ENCODE data around the gene ESR1. TPM values are rescaled to one million over a fixed set of nuclear protein-coding genes. Genes with fewer than 3 reads are reported as not detected.

The ESR1 gene
- total and polyA plus RNA-seq, 4 donors: 0.05 to 16.1 (median 6.3) TPM

DNA sequence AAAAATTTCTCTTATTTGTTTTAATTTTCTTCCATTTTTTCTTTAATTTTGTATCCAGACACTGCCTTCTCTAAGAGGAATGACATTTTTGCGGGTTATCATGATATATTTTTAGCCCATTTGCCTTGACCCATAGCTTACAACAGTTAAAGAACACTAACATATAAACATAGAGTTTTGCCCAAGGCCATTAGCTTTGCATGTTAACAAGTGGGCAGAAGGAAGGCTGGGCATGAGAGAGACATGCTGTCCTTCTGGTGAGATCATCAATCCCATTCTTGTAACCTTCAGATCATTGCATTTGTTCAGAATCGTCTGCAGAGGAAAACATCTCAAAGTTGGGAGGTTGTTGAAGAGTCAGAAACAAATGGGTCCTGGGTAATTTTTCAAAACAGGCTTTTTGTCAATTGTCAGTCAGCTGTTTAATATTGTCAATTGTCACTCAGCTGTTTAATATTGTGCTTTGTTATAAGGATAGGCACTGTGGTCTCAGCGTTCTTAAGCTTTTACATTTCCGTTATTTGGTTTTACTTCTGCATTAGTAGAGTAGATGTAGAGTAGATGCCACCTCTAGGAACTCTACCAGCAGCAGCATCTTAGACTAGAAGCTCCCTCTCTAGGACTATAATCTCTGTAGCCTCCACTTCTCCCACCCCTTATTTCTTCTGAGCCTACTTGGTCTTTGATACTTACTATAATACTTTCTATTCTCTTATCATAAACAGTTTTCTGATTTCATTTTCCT is 243.1 kb downstream of the ESR1 start:
- no peak overlapping the region for H3K9ac ChIP-seq (ENCODE audit: low read depth in 1 of 2, low read length in 2 of 2)
- H3K27me3 ChIP-seq (ENCODE audit: control insufficient read depth in 4 of 4, insufficient read depth in 4 of 4, low read length in 3 of 4): no peaks in the 10 kb centered on the region
- H3K9me3 ChIP-seq (ENCODE audit: control insufficient read depth in 4 of 4, low read length in 3 of 4): no peaks in the 10 kb centered on the region
- H3K36me3 ChIP-seq (ENCODE audit: control insufficient read depth in 4 of 4, insufficient read depth in 3 of 4, low read depth in 1 of 4, low read length in 3 of 4): peaks cover 0 to 5% (median 0%) of the 10 kb centered on the region in 4 donors
- DNase-seq (ENCODE audit: low spot score): no peak
- 89% methylated on average over 4 of the region's 4 CpGs for WGBS
- H3K4me3 ChIP-seq (ENCODE audit: low read depth in 1 of 3, low read length in 3 of 3): no peak overlapping the region
- TF ChIP-seq TAF1 (conservative IDR thresholded peaks at IDR 0.05): no peak
- TF ChIP-seq HNF4G (IDR thresholded peaks at IDR 0.05): no peak
- no peak for TF ChIP-seq RXRA (IDR thresholded peaks at IDR 0.05)
- TF ChIP-seq YY1 (IDR thresholded peaks at IDR 0.05): no peak
- TF ChIP-seq NR2F2 (IDR thresholded peaks at IDR 0.05): no peak
- TF ChIP-seq, protein P1, sequence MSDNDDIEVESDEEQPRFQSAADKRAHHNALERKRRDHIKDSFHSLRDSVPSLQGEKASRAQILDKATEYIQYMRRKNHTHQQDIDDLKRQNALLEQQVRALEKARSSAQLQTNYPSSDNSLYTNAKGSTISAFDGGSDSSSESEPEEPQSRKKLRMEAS (IDR thresholded peaks at IDR 0.05): no peak
- no peak for TF ChIP-seq FOXA2 (IDR thresholded peaks at IDR 0.05)
- TF ChIP-seq, protein P2, sequence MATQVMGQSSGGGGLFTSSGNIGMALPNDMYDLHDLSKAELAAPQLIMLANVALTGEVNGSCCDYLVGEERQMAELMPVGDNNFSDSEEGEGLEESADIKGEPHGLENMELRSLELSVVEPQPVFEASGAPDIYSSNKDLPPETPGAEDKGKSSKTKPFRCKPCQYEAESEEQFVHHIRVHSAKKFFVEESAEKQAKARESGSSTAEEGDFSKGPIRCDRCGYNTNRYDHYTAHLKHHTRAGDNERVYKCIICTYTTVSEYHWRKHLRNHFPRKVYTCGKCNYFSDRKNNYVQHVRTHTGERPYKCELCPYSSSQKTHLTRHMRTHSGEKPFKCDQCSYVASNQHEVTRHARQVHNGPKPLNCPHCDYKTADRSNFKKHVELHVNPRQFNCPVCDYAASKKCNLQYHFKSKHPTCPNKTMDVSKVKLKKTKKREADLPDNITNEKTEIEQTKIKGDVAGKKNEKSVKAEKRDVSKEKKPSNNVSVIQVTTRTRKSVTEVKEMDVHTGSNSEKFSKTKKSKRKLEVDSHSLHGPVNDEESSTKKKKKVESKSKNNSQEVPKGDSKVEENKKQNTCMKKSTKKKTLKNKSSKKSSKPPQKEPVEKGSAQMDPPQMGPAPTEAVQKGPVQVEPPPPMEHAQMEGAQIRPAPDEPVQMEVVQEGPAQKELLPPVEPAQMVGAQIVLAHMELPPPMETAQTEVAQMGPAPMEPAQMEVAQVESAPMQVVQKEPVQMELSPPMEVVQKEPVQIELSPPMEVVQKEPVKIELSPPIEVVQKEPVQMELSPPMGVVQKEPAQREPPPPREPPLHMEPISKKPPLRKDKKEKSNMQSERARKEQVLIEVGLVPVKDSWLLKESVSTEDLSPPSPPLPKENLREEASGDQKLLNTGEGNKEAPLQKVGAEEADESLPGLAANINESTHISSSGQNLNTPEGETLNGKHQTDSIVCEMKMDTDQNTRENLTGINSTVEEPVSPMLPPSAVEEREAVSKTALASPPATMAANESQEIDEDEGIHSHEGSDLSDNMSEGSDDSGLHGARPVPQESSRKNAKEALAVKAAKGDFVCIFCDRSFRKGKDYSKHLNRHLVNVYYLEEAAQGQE (IDR thresholded peaks at IDR 0.05): no peak
- no peak for TF ChIP-seq SP1 (IDR thresholded peaks at IDR 0.05)
- TF ChIP-seq, protein P3, sequence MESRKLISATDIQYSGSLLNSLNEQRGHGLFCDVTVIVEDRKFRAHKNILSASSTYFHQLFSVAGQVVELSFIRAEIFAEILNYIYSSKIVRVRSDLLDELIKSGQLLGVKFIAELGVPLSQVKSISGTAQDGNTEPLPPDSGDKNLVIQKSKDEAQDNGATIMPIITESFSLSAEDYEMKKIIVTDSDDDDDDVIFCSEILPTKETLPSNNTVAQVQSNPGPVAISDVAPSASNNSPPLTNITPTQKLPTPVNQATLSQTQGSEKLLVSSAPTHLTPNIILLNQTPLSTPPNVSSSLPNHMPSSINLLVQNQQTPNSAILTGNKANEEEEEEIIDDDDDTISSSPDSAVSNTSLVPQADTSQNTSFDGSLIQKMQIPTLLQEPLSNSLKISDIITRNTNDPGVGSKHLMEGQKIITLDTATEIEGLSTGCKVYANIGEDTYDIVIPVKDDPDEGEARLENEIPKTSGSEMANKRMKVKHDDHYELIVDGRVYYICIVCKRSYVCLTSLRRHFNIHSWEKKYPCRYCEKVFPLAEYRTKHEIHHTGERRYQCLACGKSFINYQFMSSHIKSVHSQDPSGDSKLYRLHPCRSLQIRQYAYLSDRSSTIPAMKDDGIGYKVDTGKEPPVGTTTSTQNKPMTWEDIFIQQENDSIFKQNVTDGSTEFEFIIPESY (IDR thresholded peaks at IDR 0.05): no peak
- TF ChIP-seq, protein P4, sequence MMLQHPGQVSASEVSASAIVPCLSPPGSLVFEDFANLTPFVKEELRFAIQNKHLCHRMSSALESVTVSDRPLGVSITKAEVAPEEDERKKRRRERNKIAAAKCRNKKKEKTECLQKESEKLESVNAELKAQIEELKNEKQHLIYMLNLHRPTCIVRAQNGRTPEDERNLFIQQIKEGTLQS (IDR thresholded peaks at IDR 0.05): no peak
- no peak for TF ChIP-seq GABPA (IDR thresholded peaks at IDR 0.05 in 1 of 2, conservative IDR thresholded peaks at IDR 0.05 in 1 of 2)
- TF ChIP-seq JUND (IDR thresholded peaks at IDR 0.05): no peak
- TF ChIP-seq, protein P5, sequence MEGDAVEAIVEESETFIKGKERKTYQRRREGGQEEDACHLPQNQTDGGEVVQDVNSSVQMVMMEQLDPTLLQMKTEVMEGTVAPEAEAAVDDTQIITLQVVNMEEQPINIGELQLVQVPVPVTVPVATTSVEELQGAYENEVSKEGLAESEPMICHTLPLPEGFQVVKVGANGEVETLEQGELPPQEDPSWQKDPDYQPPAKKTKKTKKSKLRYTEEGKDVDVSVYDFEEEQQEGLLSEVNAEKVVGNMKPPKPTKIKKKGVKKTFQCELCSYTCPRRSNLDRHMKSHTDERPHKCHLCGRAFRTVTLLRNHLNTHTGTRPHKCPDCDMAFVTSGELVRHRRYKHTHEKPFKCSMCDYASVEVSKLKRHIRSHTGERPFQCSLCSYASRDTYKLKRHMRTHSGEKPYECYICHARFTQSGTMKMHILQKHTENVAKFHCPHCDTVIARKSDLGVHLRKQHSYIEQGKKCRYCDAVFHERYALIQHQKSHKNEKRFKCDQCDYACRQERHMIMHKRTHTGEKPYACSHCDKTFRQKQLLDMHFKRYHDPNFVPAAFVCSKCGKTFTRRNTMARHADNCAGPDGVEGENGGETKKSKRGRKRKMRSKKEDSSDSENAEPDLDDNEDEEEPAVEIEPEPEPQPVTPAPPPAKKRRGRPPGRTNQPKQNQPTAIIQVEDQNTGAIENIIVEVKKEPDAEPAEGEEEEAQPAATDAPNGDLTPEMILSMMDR (IDR thresholded peaks at IDR 0.05; ENCODE audit: low read depth, low read length, missing input control): no peak
- TF ChIP-seq EGR1 (IDR thresholded peaks at IDR 0.05; ENCODE audit: low read depth in 2 of 2): no peak
- TF ChIP-seq FOXA1 (IDR thresholded peaks at IDR 0.05): no peak
- TF ChIP-seq RAD21 (IDR thresholded peaks at IDR 0.05): no peak
- no peak for TF ChIP-seq HNF4A (conservative IDR thresholded peaks at IDR 0.05)
- no peak overlapping the region for H3K27ac ChIP-seq (ENCODE audit: low read depth in 1 of 2, low read length in 2 of 2)
- peaks cover 0 to 8% (median 4%) of the 10 kb centered on the region in 4 donors for H3K4me1 ChIP-seq (ENCODE audit: control insufficient read depth in 4 of 4, insufficient read depth in 4 of 4, low read length in 3 of 4)
